GM12878 (cell line): ENCODE measurements around the gene ARHGEF18. TPM values are rescaled to one million over a fixed set of nuclear protein-coding genes. Genes with fewer than 3 reads are reported as not detected.

Experiments used
- ATAC-seq: fragments of 200-7000 bp; cut with Tn5 transposase; 3 replicates; pipeline ENCODE4 v1.9.1; 2020; ENCODE audit warnings: mild to moderate bottlenecking, moderate library complexity
- BruUV-seq: library from RNA; stranded (reverse); fragments of 400-500 nt; replicated peaks from 2 replicates; lab custom pipeline; 2021; lab: Mats Ljungman, UMichigan
- CTCF ChIA-PET: fragments of 300-600 bp; sonication (Branson Sonifier 250); formaldehyde crosslinking; extraction: SDS; loops from one replicate; lab custom pipeline; 2021; ENCODE audit warnings: inconsistent platforms; lab: Yijun Ruan, JAX
- POLR2A ChIA-PET: fragments of 350-600 bp; formaldehyde crosslinking; extraction: SDS; loops from one replicate; lab custom pipeline; 2021; ENCODE audit warnings: inconsistent platforms; lab: Charles Lee
- RAD21 ChIA-PET: fragments of 300-600 bp; sonication (Branson Sonifier 250); formaldehyde crosslinking; loops from one replicate; lab custom pipeline; 2023; ENCODE audit warnings: antibody characterized with exemption; ENCODE audit not compliant: unreplicated experiment; lab: Charles Lee
- SMC1A ChIA-PET: fragments of 300-600 bp; sonication (Branson Sonifier 250); formaldehyde crosslinking; loops from one replicate; lab custom pipeline; 2023; ENCODE audit not compliant: unreplicated experiment, uncharacterized antibody; lab: Charles Lee
- DNase-seq: peaks from one replicate; pipeline ENCODE4 v3.0.0-alpha.2; 2011; ENCODE audit warnings: low read depth, low spot score
- FAIRE-seq: peaks from 3 replicates; lab custom pipeline; 2011; peaks lifted over from hg19 to GRCh38; lab: Jason Lieb, UNC
- H2AFZ ChIP-seq: 2 replicates; pipeline ENCODE4 v1.6.0; 2011; ENCODE audit warnings: low read depth, low read length, control low read depth; ENCODE audit not compliant: control insufficient read depth
- H3K27ac ChIP-seq: 2 replicates; pipeline ENCODE4 v1.5.1; 2011; ENCODE audit warnings: control low read depth; ENCODE audit not compliant: control insufficient read depth, insufficient read depth
- H3K27me3 ChIP-seq, 2 experiments: replicated peaks in 1 of 2; 2 replicates each; pipeline versions ENCODE4 v1.6.0 to v1.6.1; 2011; ENCODE audit warnings: low read length in 1 of 2; ENCODE audit not compliant: control insufficient read depth in 2 of 2, insufficient read depth in 2 of 2
- H3K36me3 ChIP-seq, 2 experiments: 2 replicates each; pipeline ENCODE4 v1.5.1; 2011; ENCODE audit warnings: low read length in 1 of 2; ENCODE audit not compliant: control insufficient read depth in 2 of 2, insufficient read depth in 2 of 2
- H3K4me1 ChIP-seq: 2 replicates; pipeline ENCODE4 v1.6.1; 2011; ENCODE audit warnings: mild to moderate bottlenecking, low read length, moderate library complexity, mixed read lengths; ENCODE audit not compliant: control insufficient read depth, insufficient read depth
- H3K4me2 ChIP-seq: 2 replicates; pipeline ENCODE4 v1.6.0; 2011; ENCODE audit warnings: control low read depth; ENCODE audit not compliant: control insufficient read depth, insufficient read depth
- H3K4me3 ChIP-seq: fragments of 200-600 bp; sonication (generic); 2 replicates; pipeline ENCODE4 v1.5.1; 2016
- H3K79me2 ChIP-seq: 2 replicates; pipeline ENCODE4 v1.6.0; 2011; ENCODE audit warnings: low read length; ENCODE audit not compliant: control insufficient read depth, insufficient read depth
- H3K9ac ChIP-seq: 2 replicates; pipeline ENCODE4 v1.8.0; 2011; ENCODE audit warnings: low read length, control low read depth, mixed read lengths; ENCODE audit not compliant: control insufficient read depth, insufficient read depth
- H3K9me3 ChIP-seq: replicated peaks from 3 replicates; pipeline ENCODE4 v1.5.1; 2011; ENCODE audit warnings: mild to moderate bottlenecking, low read length; ENCODE audit not compliant: control insufficient read depth, insufficient read depth
- H4K20me1 ChIP-seq: 2 replicates; pipeline ENCODE4 v1.6.0; 2011; ENCODE audit not compliant: control insufficient read depth, insufficient read depth
- ATF2 ChIP-seq: IDR thresholded peaks from 2 replicates; pipeline ENCODE4 v1.6.1; 2012; ENCODE audit warnings: low read length, inconsistent platforms
- ATF7 ChIP-seq: fragments of 450-650 bp; IDR thresholded peaks from 2 replicates; pipeline ENCODE4 v1.6.1; 2016; ENCODE audit warnings: low read depth, mild to moderate bottlenecking
- BHLHE40 ChIP-seq, 2 experiments: fragments of 450-650 bp in 1 of 2; IDR thresholded peaks; 2 replicates each; pipeline ENCODE4 v1.6.1; 2011 to 2017; ENCODE audit warnings: low read depth in 2 of 2, borderline replicate concordance in 1 of 2, improper control_type of control experiment in 1 of 2, low read length in 1 of 2, mild to moderate bottlenecking in 1 of 2
- BRCA1 ChIP-seq: IDR thresholded peaks from 2 replicates; pipeline ENCODE4 v1.6.1; 2011; ENCODE audit warnings: low read depth, low read length, improper control_type of control experiment
- CREM ChIP-seq: IDR thresholded peaks from 2 replicates; pipeline ENCODE4 v1.6.1; 2014; ENCODE audit warnings: antibody characterized with exemption, low read depth
- HDAC2 ChIP-seq: fragments of 200-600 bp; sonication (generic); IDR thresholded peaks from 2 replicates; pipeline ENCODE4 v1.6.1; 2017
- KAT2A ChIP-seq: conservative IDR thresholded peaks from 2 replicates; pipeline ENCODE4 v1.6.1; 2011; ENCODE audit warnings: low read depth, low read length; ENCODE audit not compliant: control insufficient read depth
- MTA3 ChIP-seq: IDR thresholded peaks from 2 replicates; pipeline ENCODE4 v1.6.1; 2012; ENCODE audit warnings: low read length, inconsistent platforms, borderline replicate concordance
- RUNX3 ChIP-seq: IDR thresholded peaks from 2 replicates; pipeline ENCODE4 v1.6.1; 2012; ENCODE audit warnings: low read length, inconsistent platforms
- SIN3A ChIP-seq: IDR thresholded peaks from 2 replicates; pipeline ENCODE4 v1.6.1; 2012; ENCODE audit warnings: low read depth, low read length, improper control_type of control experiment
- SMAD1 ChIP-seq: fragments of 450-650 bp; IDR thresholded peaks from 2 replicates; pipeline ENCODE4 v1.6.1; 2018; ENCODE audit warnings: mild to moderate bottlenecking, low read depth; ENCODE audit not compliant: partially characterized antibody
- SUZ12 ChIP-seq: fragments of 200-600 bp; sonication (generic); IDR thresholded peaks from one replicate; pipeline ENCODE4 v1.6.1; 2018; ENCODE audit warnings: antibody characterized with exemption, mild to moderate bottlenecking; ENCODE audit not compliant: unreplicated experiment
- TBL1XR1 ChIP-seq: IDR thresholded peaks from 2 replicates; pipeline ENCODE4 v1.6.1; 2012; ENCODE audit warnings: low read depth, low read length, improper control_type of control experiment
- ZNF217 ChIP-seq: fragments of 450-650 bp; IDR thresholded peaks from 2 replicates; pipeline ENCODE4 v1.6.1; 2017; ENCODE audit warnings: antibody characterized with exemption, mild to moderate bottlenecking
- ZNF384 ChIP-seq: IDR thresholded peaks from 2 replicates; pipeline ENCODE4 v1.6.1; 2012; ENCODE audit warnings: low read depth, mild to moderate bottlenecking, low read length, improper control_type of control experiment, borderline replicate concordance
- WGBS: methylation state at CpG from one replicate; pipeline ENCODE4 v1.1.6; 2016; ENCODE audit warnings: low lambda C conversion rate; ENCODE audit not compliant: insufficient replicate concordance, insufficient coverage; ENCODE audit errors: missing lambda C conversion rate; 5-methylcytosine and 5-hydroxymethylcytosine counted together
- in situ Hi-C: fragments of 300-500 bp; cut with MboI; formaldehyde crosslinking; loops from 9 replicates; pipeline ENCODE4 v1.14.3; 2018; ENCODE audit warnings: mixed read lengths
- intact Hi-C: fragments of 100-400 bp; cut with micrococcal nuclease; formaldehyde crosslinking; loops from one replicate; pipeline ENCODE4 v1.14.2; 2022; ENCODE audit not compliant: unreplicated experiment
- polyA plus RNA-seq, 11 experiments: library from polyadenylated mRNA; depleted of rRNA in 4 of 11; unstranded in 6 of 11; stranded (reverse) in 5 of 11; fragments of >200 nt; fragmentation: Nextera tagmentation in 4 of 11; fragmentation: Illumina TruSeq in 1 of 11; extraction: Ambion mirVana in 4 of 11; extraction: Trizol in 1 of 11; gene quantifications; 1 replicate in 1 of 11; 2 replicates in 10 of 11; pipeline versions ENCODE4 v1.2.1 to v1.2.3, GENCODE V29; 2011 to 2016; ENCODE audit warnings: inconsistent platforms in 2 of 11, missing spikeins in 2 of 11, low read depth in 1 of 11
- total RNA-seq, 4 experiments: library from RNA; depleted of rRNA in 3 of 4; stranded (reverse); fragments of >200 nt in 3 of 4; fragmentation: Illumina TruSeq in 1 of 4; extraction: Trizol in 1 of 4; gene quantifications; 2 replicates each; pipeline versions ENCODE4 v1.2.1 to v1.2.3, GENCODE V29; 2013 to 2021
- TF ChIP-seq, protein P1 (sequence below): fragments of 450-650 bp; IDR thresholded peaks from 2 replicates; pipeline ENCODE4 v1.6.1; 2017; ENCODE audit warnings: mild to moderate bottlenecking, moderate library complexity
- TF ChIP-seq, protein P2 (sequence below): fragments of 450-650 bp; IDR thresholded peaks from 2 replicates; pipeline ENCODE4 v1.6.1; 2017; ENCODE audit warnings: mild to moderate bottlenecking, low read depth, inconsistent platforms; ENCODE audit not compliant: poor library complexity, severe bottlenecking

ARHGEF18 gene
- total and polyA plus RNA-seq, 10 of the 15 experiments (the other 5 are each of a cell fraction or from before 2014, with no cell fraction given), result 0.31 to 32.3 (median 13.4) TPM

GRCh38 chr19:7381073-7381390 is 32.3 kb downstream of the ARHGEF18 start (continued):
- no peak for TF ChIP-seq ATF2
- no peak for TF ChIP-seq ATF7
- TF ChIP-seq TBL1XR1, result no peak
- no peak for TF ChIP-seq CREM
- no peak for TF ChIP-seq RUNX3
- no peak for TF ChIP-seq MTA3
- TF ChIP-seq HDAC2, result no peak

DNA sequence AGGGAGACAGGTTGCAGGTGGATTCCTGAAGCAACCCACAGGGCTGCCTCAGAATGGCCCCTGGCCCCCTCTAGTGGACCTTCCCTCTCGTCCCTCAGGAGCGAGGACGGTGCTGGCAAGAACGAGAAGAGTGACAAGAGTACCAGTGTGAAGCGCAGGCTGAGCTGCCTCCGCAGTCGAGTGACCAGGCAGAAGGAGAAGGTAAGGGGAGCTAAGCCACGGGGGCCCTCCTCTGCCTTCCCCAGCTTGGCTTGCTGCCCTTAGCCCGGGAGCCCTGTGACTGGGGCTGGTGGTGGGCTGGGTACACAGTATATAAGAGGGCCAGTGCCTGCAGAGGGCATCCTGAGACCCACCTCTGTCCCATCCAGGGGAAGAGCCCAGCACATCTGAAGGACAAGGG is 34.0 kb downstream of the ARHGEF18 start:
- Histone ChIP-seq H3K4me3 (no peak overlapping the region), H3K36me3 (no peaks in the 10 kb centered on the region; a peak in 2 of 4 replicates), H3K79me2 (no peaks in the 10 kb centered on the region), H3K4me1 (peaks cover 13% of the 10 kb centered on the region), H4K20me1 (no peaks in the 10 kb centered on the region), H3K27ac (no peak overlapping the region), H3K27me3 (no peaks in the 10 kb centered on the region), H3K9me3 (no peaks in the 10 kb centered on the region; the same call in 2 of the 3 replicates), H3K9ac (no peak overlapping the region), H3K4me2 (no peak overlapping the region), H2AFZ (no peak overlapping the region)
- POLR2A ChIA-PET, result interaction anchor here (1.1 to 1.2 kb wide), 2 partner anchors 13 to 37 kb away, joined by 3 read pairs; no protein-coding TSS in a partner anchor
- intact Hi-C loops (loop anchor here (10.0 kb wide), 2 partner anchors 292 to 412 kb away; partner anchors contain the start of gene MCEMP1), in situ Hi-C loops (no loop called here)
- CTCF ChIA-PET, result interaction anchor here (0.7 to 6.6 kb wide), 7 partner anchors 11 to 280 kb away, joined by 3 to 63 read pairs (median 9); no protein-coding TSS in a partner anchor
- ATAC-seq (no peak), DNase-seq (no peak), FAIRE-seq (no peak)
- WGBS, result 75% methylated on average over 9 of the region's 9 CpGs
- SMC1A ChIA-PET, result interaction anchor here (1.1 kb wide), 1 partner anchor 44 kb away, joined by 4 read pairs; no protein-coding TSS in a partner anchor
- RAD21 ChIA-PET, result interaction anchor here (0.7 to 1.6 kb wide), 3 partner anchors 28 to 281 kb away, joined by 3 to 8 read pairs (median 4); partner anchors contain the start of gene MCOLN1
- BruUV-seq, result no TSS peak
- TF ChIP-seq, protein P1, sequence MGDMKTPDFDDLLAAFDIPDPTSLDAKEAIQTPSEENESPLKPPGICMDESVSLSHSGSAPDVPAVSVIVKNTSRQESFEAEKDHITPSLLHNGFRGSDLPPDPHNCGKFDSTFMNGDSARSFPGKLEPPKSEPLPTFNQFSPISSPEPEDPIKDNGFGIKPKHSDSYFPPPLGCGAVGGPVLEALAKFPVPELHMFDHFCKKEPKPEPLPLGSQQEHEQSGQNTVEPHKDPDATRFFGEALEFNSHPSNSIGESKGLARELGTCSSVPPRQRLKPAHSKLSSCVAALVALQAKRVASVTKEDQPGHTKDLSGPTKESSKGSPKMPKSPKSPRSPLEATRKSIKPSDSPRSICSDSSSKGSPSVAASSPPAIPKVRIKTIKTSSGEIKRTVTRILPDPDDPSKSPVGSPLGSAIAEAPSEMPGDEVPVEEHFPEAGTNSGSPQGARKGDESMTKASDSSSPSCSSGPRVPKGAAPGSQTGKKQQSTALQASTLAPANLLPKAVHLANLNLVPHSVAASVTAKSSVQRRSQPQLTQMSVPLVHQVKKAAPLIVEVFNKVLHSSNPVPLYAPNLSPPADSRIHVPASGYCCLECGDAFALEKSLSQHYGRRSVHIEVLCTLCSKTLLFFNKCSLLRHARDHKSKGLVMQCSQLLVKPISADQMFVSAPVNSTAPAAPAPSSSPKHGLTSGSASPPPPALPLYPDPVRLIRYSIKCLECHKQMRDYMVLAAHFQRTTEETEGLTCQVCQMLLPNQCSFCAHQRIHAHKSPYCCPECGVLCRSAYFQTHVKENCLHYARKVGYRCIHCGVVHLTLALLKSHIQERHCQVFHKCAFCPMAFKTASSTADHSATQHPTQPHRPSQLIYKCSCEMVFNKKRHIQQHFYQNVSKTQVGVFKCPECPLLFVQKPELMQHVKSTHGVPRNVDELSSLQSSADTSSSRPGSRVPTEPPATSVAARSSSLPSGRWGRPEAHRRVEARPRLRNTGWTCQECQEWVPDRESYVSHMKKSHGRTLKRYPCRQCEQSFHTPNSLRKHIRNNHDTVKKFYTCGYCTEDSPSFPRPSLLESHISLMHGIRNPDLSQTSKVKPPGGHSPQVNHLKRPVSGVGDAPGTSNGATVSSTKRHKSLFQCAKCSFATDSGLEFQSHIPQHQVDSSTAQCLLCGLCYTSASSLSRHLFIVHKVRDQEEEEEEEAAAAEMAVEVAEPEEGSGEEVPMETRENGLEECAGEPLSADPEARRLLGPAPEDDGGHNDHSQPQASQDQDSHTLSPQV, result no peak
- TF ChIP-seq KAT2A (no peak), SIN3A (no peak), BRCA1 (no peak), SMAD1 (no peak), ZNF217 (no peak), ZNF384 (no peak), BHLHE40 (IDR thresholded peaks at IDR 0.05; ENCODE audit: borderline replicate concordance in 1 of 2, low read depth in 2 of 2, low read length in 1 of 2) (no peak), SUZ12 (no peak)
- TF ChIP-seq, protein P2, sequence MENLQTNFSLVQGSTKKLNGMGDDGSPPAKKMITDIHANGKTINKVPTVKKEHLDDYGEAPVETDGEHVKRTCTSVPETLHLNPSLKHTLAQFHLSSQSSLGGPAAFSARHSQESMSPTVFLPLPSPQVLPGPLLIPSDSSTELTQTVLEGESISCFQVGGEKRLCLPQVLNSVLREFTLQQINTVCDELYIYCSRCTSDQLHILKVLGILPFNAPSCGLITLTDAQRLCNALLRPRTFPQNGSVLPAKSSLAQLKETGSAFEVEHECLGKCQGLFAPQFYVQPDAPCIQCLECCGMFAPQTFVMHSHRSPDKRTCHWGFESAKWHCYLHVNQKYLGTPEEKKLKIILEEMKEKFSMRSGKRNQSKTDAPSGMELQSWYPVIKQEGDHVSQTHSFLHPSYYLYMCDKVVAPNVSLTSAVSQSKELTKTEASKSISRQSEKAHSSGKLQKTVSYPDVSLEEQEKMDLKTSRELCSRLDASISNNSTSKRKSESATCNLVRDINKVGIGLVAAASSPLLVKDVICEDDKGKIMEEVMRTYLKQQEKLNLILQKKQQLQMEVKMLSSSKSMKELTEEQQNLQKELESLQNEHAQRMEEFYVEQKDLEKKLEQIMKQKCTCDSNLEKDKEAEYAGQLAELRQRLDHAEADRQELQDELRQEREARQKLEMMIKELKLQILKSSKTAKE, result no peak
